ENCODE measurements around the gene AKR7A2. TPM values are rescaled to one million over a fixed set of nuclear protein-coding genes. Genes with fewer than 3 reads are reported as not detected.
A peak's percentile ranks its signal among the peaks of the same experiment; 100 is the strongest.

Gene AKR7A2
- total and polyA plus RNA-seq, 12 donors, result 20.0 to 235 (median 110) TPM

- intact Hi-C loops (cut with DNase I), result no loop called here
- H3K9me3 ChIP-seq (replicated peaks in 1 of 3), result no peaks in the 10 kb centered on the region
- H3K27me3 ChIP-seq, result no peaks in the 10 kb centered on the region
- H3K4me1 ChIP-seq (replicated peaks in 1 of 2), result peaks cover 23 to 38% of the 10 kb centered on the region in 2 donors
- no peak overlapping the region for H3K4me3 ChIP-seq
- no peak overlapping the region for H3K27ac ChIP-seq
- DNase-seq, result peak in 2 of 7 donors; percentile 9 to 36
- TF ChIP-seq, protein P1, sequence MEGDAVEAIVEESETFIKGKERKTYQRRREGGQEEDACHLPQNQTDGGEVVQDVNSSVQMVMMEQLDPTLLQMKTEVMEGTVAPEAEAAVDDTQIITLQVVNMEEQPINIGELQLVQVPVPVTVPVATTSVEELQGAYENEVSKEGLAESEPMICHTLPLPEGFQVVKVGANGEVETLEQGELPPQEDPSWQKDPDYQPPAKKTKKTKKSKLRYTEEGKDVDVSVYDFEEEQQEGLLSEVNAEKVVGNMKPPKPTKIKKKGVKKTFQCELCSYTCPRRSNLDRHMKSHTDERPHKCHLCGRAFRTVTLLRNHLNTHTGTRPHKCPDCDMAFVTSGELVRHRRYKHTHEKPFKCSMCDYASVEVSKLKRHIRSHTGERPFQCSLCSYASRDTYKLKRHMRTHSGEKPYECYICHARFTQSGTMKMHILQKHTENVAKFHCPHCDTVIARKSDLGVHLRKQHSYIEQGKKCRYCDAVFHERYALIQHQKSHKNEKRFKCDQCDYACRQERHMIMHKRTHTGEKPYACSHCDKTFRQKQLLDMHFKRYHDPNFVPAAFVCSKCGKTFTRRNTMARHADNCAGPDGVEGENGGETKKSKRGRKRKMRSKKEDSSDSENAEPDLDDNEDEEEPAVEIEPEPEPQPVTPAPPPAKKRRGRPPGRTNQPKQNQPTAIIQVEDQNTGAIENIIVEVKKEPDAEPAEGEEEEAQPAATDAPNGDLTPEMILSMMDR (IDR thresholded peaks at IDR 0.05), result no peak
- no peak for TF ChIP-seq POLR2A (IDR thresholded peaks at IDR 0.05)
- 84 to 95% (median 91%) methylated on average over 7 of the region's 7 CpGs for WGBS, 4 donors
- peaks cover 0 to 33% of the 10 kb centered on the region in 2 donors for H3K36me3 ChIP-seq (replicated peaks in 1 of 2)
These were observed 1.9 kb downstream of the AKR7A2 start for GRCh38 chr1:19310061-19310460.

- H3K27ac ChIP-seq, result no peak overlapping the region
- H3K4me1 ChIP-seq (replicated peaks in 1 of 2), result peaks cover 22 to 32% of the 10 kb centered on the region in 2 donors
- H3K36me3 ChIP-seq (replicated peaks in 1 of 2), result peaks cover 0 to 41% of the 10 kb centered on the region in 2 donors
- peak in 1 of 7 donors; percentile 3 for DNase-seq
- TF ChIP-seq, protein P1 (IDR thresholded peaks at IDR 0.05), result no peak
- TF ChIP-seq POLR2A (IDR thresholded peaks at IDR 0.05), result no peak
- no peaks in the 10 kb centered on the region for H3K27me3 ChIP-seq
- H3K4me3 ChIP-seq, result no peak overlapping the region
- WGBS, 4 donors, result 85 to 92% (median 89%) methylated on average over 6 of the region's 6 CpGs
- H3K9me3 ChIP-seq (replicated peaks in 1 of 3), result no peaks in the 10 kb centered on the region
- intact Hi-C loops (cut with DNase I), result loop anchor here in 1 of 2 donors (5.0 kb wide), 1 partner anchor 52 kb away; no protein-coding TSS in a partner anchor
These were observed 2.7 kb downstream of the AKR7A2 start for GRCh38 chr1:19309123-19309813.

- intact Hi-C loops (cut with DNase I), result loop anchor here in 1 of 2 donors (5.0 kb wide), 1 partner anchor 51 kb away; no protein-coding TSS in a partner anchor
- TF ChIP-seq, protein P1 (IDR thresholded peaks at IDR 0.05), result no peak
- no peak for TF ChIP-seq POLR2A (IDR thresholded peaks at IDR 0.05)
- H3K4me3 ChIP-seq, result no peak overlapping the region
- peaks cover 0 to 48% of the 10 kb centered on the region in 2 donors for H3K36me3 ChIP-seq (replicated peaks in 1 of 2)
- H3K27ac ChIP-seq, result no peak overlapping the region
- no peak for DNase-seq
- H3K27me3 ChIP-seq, result no peaks in the 10 kb centered on the region
- no peaks in the 10 kb centered on the region for H3K9me3 ChIP-seq (replicated peaks in 1 of 3)
- H3K4me1 ChIP-seq (replicated peaks in 1 of 2), result peaks cover 17 to 25% of the 10 kb centered on the region in 2 donors
- WGBS, 4 donors, result 82 to 100% (median 85%) methylated on average over 1 to 3 of the region's 3 CpGs
These were observed 3.4 kb downstream of the AKR7A2 start for GRCh38 chr1:19308509-19308907.

GRCh38 chr1:19307794-19308508, 4.0 kb downstream of the AKR7A2 start:
- DNase-seq, result peak in 1 of 7 donors; percentile 14
- Histone ChIP-seq H3K27ac (no peak overlapping the region), H3K27me3 (no peaks in the 10 kb centered on the region), H3K9me3 (replicated peaks in 1 of 3) (no peaks in the 10 kb centered on the region), H3K4me3 (no peak overlapping the region), H3K4me1 (replicated peaks in 1 of 2) (peaks cover 11 to 20% of the 10 kb centered on the region in 2 donors), H3K36me3 (replicated peaks in 1 of 2) (peaks cover 0 to 54% of the 10 kb centered on the region in 2 donors)
- TF ChIP-seq POLR2A (IDR thresholded peaks at IDR 0.05), result no peak
- TF ChIP-seq, protein P1 (IDR thresholded peaks at IDR 0.05), result no peak
- intact Hi-C loops (cut with DNase I), result loop anchor here in 1 of 2 donors (5.0 kb wide), 1 partner anchor 51 kb away; no protein-coding TSS in a partner anchor
- 91 to 97% (median 96%) methylated on average over 5 to 10 of the region's 10 CpGs for WGBS, 4 donors
